ENCODE data around the gene GFPT2.

DNA sequence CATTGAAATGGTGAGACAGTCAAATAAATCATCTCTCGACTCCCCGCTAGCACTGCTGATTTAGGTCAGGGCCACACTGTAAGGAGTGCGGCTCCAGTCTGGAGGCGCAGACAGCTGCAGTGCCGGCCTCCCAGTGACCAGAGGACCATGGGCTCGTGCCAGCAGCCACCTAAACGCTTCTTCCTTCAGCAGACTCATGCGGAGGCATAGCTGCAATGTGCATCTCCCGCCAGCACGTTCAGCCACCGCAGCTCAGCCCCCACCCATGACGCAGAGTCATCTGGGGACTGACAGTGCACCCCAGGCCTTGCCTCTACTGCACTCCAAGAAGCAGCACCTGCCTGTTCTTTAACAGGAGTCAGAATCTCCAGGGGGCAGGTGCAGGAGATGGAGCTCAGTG lies 47.7 kb downstream of the GFPT2 start:
- TF ChIP-seq MXI1 (IDR thresholded peaks at IDR 0.05; ENCODE audit: borderline replicate concordance, low read depth, low read length) (no peak), RAD21 (IDR thresholded peaks at IDR 0.05; ENCODE audit: low read length) (no peak), POLR2A (IDR thresholded peaks at IDR 0.05; ENCODE audit: low read depth, low read length) (no peak), SMC3 (IDR thresholded peaks at IDR 0.05; ENCODE audit: low read depth, low read length) (no peak), BHLHE40 (IDR thresholded peaks at IDR 0.05; ENCODE audit: low read depth, low read length) (no peak), RFX5 (IDR thresholded peaks at IDR 0.05; ENCODE audit: low read depth, low read length) (no peak), CEBPB (IDR thresholded peaks at IDR 0.05; ENCODE audit: low read depth, low read length) (no peak)
- TF ChIP-seq, protein P1, sequence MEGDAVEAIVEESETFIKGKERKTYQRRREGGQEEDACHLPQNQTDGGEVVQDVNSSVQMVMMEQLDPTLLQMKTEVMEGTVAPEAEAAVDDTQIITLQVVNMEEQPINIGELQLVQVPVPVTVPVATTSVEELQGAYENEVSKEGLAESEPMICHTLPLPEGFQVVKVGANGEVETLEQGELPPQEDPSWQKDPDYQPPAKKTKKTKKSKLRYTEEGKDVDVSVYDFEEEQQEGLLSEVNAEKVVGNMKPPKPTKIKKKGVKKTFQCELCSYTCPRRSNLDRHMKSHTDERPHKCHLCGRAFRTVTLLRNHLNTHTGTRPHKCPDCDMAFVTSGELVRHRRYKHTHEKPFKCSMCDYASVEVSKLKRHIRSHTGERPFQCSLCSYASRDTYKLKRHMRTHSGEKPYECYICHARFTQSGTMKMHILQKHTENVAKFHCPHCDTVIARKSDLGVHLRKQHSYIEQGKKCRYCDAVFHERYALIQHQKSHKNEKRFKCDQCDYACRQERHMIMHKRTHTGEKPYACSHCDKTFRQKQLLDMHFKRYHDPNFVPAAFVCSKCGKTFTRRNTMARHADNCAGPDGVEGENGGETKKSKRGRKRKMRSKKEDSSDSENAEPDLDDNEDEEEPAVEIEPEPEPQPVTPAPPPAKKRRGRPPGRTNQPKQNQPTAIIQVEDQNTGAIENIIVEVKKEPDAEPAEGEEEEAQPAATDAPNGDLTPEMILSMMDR (conservative IDR thresholded peaks at IDR 0.05; ENCODE audit: low read depth, low read length) = no peak

Data from IMR-90 (cell line).